HG03196 (cell line): ENCODE data around the gene LRP2BP.
A peak's percentile ranks its signal among the peaks of the same experiment; 100 is the strongest.

Source experiments
- ATAC-seq: cut with Tn5 transposase; IDR thresholded peaks from one replicate; pipeline ENCODE4 v1.9.1; 2021; ENCODE audit not compliant: unreplicated experiment

The LRP2BP gene

DNA sequence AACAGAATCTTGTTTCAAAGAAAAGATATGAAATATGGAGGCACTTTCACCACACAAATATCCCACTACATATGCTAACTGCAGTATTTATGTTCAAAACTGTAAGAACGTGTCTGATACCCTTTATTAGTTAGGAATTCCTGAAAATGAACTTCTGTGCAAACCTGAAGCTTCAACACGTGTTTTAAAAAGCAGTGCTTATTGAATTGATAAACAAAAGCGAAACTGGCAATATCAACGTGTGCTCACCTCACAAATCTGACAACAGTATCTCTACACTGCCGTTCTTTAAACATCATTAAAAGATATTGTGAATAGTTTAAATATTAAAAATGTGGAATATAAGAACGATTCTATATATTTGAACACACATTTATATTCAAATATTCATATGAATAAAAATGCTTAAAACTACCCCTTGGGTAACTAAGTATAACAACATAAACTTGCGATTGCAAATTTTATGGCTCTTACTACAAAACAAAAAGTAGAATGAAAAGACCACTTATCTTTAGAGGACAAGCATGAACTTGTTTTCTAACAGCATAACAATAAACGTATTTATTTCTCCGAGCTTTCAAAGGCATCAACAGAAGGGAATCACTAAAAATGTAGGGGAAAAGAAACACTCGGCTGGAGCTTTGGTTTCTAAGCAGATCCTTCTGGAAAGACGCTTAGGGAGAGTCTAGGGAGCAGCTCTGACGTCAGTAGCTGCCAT lies at the start of gene LRP2BP:
Gene LRP2BP, minus strand, starts transcription at position 687 of the 718 bp plus-strand sequence. CDS start 17,738 bp downstream, outside the sequence.
- no peak for ATAC-seq

DNA sequence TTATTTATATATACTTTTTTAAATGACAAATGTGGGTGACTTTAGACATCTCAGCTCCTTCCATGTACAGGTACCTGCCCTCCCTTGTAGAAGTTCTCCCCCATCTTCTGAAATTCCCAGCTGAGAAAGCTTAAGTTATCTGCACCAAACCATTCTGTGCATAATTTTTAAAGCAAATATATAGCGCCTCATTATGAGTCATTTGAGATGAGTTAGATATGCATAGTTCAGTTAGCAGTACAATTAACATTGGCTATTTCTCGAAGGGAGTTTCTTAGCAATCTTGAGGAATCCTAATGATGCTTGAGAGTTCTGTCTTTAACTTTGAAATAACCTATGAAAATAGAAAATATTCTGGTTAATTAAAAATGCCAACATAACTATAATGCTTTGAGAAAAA lies 49.5 kb upstream of the LRP2BP start:
- ATAC-seq = no peak

DNA sequence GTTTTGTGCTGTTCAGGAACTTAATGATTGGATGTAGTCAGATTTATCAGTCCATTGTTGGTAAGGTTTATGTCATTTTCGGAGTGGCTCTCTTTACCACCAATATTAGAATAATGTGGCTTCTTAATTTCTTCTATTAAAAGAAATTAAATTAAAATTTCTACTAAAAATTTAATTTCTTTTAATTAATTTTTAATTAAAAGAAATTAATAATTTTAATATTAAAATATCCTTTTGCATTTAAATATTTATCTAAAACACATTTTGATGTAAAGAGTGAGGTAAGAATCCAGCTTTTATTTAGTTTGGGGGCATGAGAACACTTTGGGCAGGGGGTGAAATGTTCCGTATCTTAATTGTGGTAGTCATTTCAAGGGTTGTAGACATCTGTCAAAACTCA lies 45.8 kb upstream of the LRP2BP start:
- no peak for ATAC-seq

- no peak for ATAC-seq
These were observed 42.1 kb upstream of the LRP2BP start for GRCh38 chr4:185437809-185438208.

DNA sequence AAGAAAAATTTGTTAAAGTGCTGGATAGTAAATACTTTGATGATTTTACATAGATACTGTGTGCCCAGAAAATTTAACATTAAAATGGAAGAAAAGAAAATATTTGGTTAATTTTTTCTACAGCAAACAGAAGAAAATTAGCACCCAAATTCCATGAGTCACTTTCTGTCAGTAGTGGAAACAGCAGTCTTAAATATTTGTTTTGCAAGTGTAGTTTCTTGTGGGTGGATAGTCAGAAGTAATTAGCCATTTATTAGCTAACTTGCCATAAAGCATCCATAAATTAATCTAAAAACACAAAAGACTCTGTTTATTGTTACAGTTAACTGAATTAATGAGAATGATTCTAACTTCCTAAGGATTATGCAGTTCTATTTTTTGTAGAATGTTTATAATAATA lies 39.7 kb upstream of the LRP2BP start:
- ATAC-seq = no peak

DNA sequence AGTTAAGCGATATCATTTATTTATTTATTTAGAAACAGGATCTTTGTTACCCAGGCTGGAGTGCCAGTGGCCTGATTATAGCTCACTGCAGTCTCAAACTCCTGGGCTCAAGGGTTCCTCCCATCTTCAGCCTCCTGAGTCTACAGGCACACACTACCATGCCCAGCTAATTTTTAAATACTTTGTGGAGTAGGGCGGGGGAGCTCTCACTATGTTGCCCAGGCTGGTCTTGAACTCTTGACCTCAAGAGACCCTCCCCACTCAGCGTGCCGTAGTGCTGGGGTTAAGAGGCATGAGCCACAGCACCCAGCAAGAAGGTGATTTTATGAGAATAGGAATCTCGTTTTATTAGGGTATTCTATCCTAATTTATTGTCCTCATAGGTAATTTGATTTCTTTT lies 33.9 kb upstream of the LRP2BP start:
- no peak for ATAC-seq

- ATAC-seq = no peak
These were observed 31.4 kb upstream of the LRP2BP start for GRCh38 chr4:185426960-185427688.

DNA sequence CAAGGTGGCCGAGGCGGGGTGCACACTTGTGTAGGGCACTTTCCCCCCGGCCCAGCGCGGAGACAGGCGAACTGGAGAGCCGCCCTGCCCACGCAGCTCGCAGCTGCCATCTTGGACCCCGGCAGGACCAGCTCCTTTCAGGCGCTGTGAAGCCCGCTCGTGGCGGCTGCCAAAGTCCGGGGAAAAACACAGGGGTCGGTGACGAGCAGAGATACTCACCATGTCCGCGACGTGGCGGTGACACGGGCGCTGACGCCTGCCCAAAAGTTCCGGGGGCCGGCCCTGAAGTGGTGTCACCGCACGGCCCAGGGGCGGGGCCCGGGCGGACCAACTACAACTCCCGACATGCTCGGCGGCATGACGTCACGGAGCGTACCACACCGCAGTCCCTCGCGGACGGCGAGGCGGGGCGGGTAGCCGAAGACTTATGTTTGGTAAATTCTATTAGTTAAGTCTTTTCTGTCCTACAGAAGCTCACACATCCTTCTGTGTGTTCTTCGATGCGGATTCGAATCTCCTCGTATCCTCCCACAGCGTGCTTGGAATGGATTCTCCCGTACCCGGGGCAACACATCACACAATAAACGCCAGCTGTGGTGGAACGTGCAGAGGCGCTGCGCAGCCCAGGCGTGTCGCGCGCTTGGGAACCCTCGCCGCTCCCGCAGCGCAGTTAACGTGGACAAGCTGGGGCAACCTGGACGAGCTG lies 30.1 kb upstream of the LRP2BP start, which contains the start of gene UFSP2:
Gene UFSP2, minus strand, starts transcription at position 318 of the 706 bp plus-strand sequence. Its CDS starts 96 bp downstream, at position 222.
- peak; percentile 95 for ATAC-seq

DNA sequence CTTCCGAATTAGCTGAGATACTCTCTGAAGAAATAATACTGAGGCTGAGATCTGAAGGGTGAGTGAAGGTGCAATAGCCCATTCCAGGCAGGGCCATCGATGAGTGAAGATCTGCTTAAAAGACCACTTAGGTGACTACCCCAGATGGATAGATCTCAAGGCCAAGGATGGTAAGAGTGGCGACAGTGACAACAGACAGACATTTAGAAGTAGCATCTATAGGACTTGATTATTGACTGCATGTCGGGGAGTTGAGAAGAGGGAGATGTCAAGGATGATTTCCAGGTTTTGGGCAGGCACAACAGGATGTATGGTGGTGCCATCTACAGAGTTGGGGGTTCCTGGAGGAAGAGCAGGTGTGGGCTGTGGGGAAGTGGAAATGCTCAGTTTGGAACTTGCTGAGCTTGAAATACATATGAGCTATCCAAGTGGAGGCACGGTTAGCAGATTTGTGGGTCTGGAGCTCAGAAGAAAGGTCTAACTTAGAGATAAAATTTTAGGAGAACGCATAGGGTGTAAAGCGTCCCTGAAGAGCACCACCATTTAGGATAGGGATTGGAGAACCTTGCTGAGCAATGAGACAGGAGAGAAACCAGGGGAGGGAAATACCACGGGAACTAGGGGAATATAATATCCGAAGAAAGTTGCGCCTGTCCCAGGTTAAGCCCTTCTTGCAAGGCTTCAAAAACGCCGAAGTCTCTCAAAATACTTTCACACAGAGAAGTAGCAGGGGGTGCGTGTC lies 29.4 kb upstream of the LRP2BP start:
- ATAC-seq = peak; percentile 7

DNA sequence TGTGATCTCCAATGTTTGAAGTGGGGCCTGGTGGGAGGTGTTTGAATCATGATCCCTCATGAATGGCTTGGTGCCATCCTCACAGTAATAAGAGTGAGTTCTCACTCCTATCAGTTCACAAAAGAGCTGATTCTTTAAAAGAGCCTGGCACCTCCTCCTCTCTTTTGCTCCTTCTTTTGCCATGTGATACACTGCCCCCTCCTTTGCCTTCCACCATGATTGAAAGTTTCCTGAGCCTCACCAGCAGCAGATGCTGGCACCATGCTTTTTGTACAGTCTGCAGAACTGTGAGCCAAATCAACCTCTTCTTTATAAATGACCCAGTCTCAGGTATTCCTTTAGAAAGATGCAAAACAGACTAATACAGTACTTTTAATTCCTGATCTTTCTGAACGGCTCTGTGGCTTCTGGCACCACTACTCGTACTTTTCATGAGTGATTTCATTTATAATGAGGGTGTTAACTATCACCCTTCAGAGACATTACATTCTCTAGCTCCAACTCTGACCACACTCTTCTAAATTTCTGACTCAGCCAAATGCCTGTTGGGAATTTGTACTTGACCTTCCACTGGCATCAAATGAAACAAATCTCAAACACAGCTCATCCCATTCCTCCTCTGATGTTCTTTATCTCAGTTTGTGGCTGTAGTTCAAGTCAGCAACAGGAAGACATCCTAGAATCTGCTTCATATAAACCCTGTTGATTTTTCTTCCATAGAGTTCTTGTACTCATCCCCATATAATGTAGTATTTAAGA lies 25.8 kb upstream of the LRP2BP start:
- no peak for ATAC-seq

- no peak for ATAC-seq
These were observed 21.2 kb upstream of the LRP2BP start for GRCh38 chr4:185416955-185417354.

DNA sequence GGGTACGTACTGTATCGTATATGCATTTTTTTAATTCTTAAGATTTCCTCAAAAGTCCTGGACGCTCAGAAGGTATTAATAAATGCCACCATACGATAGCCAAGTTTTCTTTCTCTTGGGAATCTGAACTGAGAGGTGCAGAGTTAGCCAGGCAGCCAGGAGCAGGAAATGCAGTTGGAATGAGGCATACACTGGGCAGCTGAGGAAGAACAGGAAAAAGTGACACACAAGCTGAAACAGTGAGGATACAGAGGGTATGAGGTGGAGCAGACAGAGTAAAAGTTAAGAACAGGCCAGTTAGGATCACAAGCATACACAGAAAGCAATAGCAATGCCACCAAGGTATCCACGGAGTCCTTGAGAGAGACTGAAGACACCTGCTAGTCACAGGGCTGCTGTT lies 16.7 kb upstream of the LRP2BP start:
- no peak for ATAC-seq

- no peak for ATAC-seq
These were observed 16.1 kb upstream of the LRP2BP start for GRCh38 chr4:185411849-185412248.

DNA sequence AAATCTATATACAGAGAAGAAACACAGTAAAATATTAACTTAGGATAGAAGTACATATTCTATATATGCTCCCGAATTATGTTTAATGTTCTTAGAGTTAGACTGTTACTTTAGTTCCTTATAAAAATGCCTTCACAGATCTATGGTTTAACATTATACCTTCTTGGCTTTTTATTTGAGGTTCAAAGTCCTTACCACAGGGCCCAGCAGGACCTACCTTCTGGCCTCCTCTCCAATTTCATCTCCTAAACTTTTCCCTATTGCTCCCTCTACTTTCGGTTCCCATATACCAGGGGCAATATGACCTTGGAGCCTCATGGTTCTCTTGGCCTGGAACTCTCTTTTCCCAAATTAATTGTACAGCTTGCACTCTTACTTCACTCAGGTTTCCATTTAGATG lies 12.7 kb upstream of the LRP2BP start:
- no peak for ATAC-seq

GRCh38 chr4:185405296-185405999 lies 9.7 kb upstream of the LRP2BP start:
- no peak for ATAC-seq

- ATAC-seq = no peak
These were observed 8.3 kb upstream of the LRP2BP start for GRCh38 chr4:185404031-185404430.

GRCh38 chr4:185399466-185399865 lies 3.7 kb upstream of the LRP2BP start:
- no peak for ATAC-seq

- ATAC-seq = no peak
These were observed 2.9 kb upstream of the LRP2BP start for GRCh38 chr4:185398618-185399017.

DNA sequence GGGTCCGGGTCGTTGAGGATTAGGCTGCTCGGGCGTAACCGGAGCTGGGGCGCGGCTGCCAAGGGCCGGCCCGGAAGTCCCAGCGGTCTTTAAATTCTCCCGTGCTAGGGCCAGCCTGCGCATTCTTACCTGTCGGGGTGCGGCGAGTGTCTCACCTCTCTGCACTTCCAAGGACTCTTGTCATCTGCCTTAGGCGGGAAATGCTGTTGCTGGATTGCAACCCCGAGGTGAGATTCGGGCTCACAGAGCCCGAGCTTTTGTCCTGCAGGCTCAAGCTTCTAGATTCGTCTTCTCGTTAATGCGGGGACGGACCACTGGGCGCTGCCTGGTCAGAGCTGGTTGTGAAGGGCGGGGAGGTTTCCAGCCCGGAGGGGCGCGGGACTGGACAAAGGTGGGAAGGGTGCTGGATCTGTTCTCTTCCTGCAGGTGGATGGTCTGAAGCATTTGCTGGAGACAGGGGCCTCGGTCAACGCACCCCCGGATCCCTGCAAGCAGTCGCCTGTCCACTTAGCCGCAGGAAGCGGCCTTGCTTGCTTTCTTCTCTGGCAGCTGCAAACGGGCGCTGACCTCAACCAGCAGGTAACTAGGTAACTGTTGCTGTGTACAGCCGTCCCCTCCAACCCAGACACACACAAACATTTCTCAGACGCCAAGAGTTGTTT lies 1.1 kb upstream of the LRP2BP start, which contains the start of gene ANKRD37:
Gene ANKRD37, plus strand, starts transcription at position 118 of the 662 bp plus-strand sequence. Its CDS starts 83 bp downstream, at position 201.
- ATAC-seq = peak; percentile 2
